ENCODE data around the gene GLRA1. TPM values are rescaled to one million over a fixed set of nuclear protein-coding genes. Genes with fewer than 3 reads are reported as not detected.
"Not testable (repeated sequence)": the region's sequence is repeated elsewhere in the genome, so short reads cannot be mapped to it uniquely, and the experiment has no call there.

The GLRA1 gene
- total and polyA plus RNA-seq, 5 experiments from 2014 or later = not detected

DNA sequence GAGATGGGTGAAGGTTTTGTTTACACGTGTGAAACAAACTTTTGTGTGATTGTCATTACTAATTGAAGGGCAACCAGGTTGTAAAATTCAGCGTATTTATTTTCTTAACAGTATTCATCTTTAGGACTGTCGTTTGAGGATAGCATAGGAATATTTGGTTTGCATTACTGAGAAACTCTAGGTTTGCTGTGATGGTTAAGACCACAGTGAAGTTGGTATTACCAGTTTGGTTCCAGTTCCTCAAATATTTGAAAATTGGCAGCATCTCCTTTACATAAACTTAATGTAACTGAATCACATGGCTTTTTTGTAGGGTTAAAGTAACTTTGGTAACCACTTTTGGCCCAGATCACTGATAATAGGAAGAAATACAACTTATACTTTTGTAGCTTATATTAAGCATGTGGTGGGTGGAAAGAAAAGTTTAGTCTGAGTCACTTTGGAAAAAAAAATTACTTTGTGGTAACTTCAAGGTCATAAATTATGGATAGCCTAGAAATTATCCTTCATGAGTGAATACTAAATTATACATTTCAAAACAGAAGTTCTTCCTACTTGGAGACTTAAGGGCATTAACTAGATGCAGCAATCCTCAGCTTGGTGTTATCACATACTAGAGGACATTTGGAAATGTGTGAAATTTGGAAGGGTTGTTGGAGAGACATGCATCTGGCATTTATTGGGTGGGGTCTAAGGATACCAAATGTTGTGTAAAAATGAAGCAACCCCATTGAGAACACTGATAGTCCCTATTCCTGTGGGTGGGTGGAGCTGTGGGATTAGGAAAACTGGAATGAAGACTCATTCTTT, 119.0 kb downstream of the GLRA1 start:
- H3K4me1 Mint-ChIP-seq = peaks cover 5 to 12% (median 7%) of the 10 kb centered on the region in 4 donors
- POLR2A ChIA-PET = interaction anchor here (1.6 kb wide), 1 partner anchor 34 kb away, joined by 6 read pairs; the partner anchor contains the start of gene G3BP1
- H3K36me3 Mint-ChIP-seq = peaks cover 9 to 89% (median 36%) of the 10 kb centered on the region in 3 donors
- no peak for ATAC-seq
- no peak for DNase-seq
- H3K9me3 Mint-ChIP-seq = no peaks in the 10 kb centered on the region
- H3K27ac Mint-ChIP-seq = peak overlapping the region in 6 of 10 donors; percentile 2 to 63 (median 36)
- no peak overlapping the region for H3K4me3 Mint-ChIP-seq
- H3K27me3 Mint-ChIP-seq = no peaks in the 10 kb centered on the region

DNA sequence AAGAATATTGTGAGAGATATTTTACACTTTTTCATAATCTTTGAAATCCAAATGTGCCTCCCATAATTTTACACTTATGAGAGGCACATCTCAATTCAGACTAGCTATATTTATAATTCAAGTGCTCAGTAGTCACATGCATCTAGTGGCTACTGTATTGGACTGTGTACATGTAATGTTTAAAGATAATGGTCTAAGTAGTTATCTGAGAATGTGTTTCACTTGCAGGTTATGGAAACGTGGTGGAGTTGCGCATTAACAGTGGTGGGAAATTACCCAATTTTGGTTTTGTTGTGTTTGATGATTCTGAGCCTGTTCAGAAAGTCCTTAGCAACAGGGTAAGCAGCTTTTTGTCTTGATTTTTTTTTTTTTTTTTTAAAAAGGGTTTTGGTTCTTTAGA, 124.1 kb downstream of the GLRA1 start:
- POLR2A ChIA-PET = no interaction called here
- ATAC-seq (peak in 1 of 2 donors; percentile 30), DNase-seq (no peak)
- Mint-ChIP-seq H3K36me3 (peaks cover 16 to 94% (median 25%) of the 10 kb centered on the region in 3 donors), H3K4me3 (no peak overlapping the region), H3K27me3 (no peaks in the 10 kb centered on the region), H3K4me1 (peaks cover 12 to 23% (median 16%) of the 10 kb centered on the region in 4 donors), H3K9me3 (no peaks in the 10 kb centered on the region), H3K27ac (peak overlapping the region in 4 of 10 donors; percentile 17 to 40 (median 31))

DNA sequence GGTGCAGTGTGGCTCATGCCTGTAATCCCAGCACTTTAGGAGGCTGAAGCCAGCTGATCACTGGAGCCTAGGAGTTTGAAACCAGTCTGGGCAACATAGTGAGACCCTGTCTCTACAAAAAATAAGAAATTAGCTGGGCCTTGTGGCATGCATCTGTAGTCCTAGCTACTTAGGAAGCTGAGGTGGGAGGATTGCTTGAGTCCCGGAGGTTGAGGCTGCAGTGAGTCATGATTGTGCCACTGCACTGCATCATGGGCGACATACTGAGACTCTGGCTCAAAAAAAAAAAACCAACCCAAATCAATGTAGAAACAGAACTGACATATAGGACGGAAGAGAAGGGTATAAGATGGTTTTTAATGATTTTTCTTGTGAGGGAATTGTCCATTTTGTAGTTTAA, 125.2 kb downstream of the GLRA1 start:
- ATAC-seq (no peak), DNase-seq (no peak)
- Mint-ChIP-seq H3K4me3 (no peak overlapping the region), H3K36me3 (peaks cover 16 to 94% (median 22%) of the 10 kb centered on the region in 3 donors), H3K9me3 (no peaks in the 10 kb centered on the region), H3K27me3 (no peaks in the 10 kb centered on the region), H3K27ac (peak overlapping the region in 5 of 10 donors; percentile 1 to 74 (median 43)), H3K4me1 (peaks cover 9 to 27% (median 14%) of the 10 kb centered on the region in 4 donors)
- POLR2A ChIA-PET = interaction anchor here (1.8 kb wide), 1 partner anchor 28 kb away, joined by 3 read pairs; the partner anchor contains the start of gene G3BP1

DNA sequence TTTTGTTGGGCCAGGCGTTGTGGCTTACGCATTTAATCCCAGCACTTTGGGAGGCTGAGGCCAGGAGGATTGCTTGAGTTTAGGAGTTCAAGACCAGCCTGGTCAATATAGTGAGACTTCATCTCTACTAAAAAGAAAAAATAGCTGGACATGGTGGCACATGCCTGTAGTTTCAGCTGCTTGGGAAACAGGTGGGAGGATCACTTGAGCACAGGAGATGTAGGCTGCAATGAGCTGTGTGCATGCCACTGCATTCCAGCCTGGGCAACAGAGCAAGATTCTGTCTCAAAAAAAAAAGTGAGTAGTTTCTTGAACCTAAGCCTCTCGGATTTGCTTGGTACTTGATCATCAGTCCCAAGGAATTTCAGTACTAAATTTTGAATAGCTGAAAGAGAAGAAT, 126.0 kb downstream of the GLRA1 start:
- peak overlapping the region in 6 of 10 donors; percentile 16 to 84 (median 39) for H3K27ac Mint-ChIP-seq
- no peaks in the 10 kb centered on the region for H3K27me3 Mint-ChIP-seq
- ATAC-seq (no peak), DNase-seq (no peak)
- peaks cover 16 to 94% (median 23%) of the 10 kb centered on the region in 3 donors for H3K36me3 Mint-ChIP-seq
- H3K4me1 Mint-ChIP-seq = peaks cover 9 to 34% (median 15%) of the 10 kb centered on the region in 4 donors
- H3K4me3 Mint-ChIP-seq = no peak overlapping the region
- POLR2A ChIA-PET = interaction anchor here (1.0 to 1.8 kb wide), 2 partner anchors 27 to 41 kb away, joined by 3 read pairs; partner anchors contain the start of genes ATOX1 and G3BP1
- no peaks in the 10 kb centered on the region for H3K9me3 Mint-ChIP-seq

DNA sequence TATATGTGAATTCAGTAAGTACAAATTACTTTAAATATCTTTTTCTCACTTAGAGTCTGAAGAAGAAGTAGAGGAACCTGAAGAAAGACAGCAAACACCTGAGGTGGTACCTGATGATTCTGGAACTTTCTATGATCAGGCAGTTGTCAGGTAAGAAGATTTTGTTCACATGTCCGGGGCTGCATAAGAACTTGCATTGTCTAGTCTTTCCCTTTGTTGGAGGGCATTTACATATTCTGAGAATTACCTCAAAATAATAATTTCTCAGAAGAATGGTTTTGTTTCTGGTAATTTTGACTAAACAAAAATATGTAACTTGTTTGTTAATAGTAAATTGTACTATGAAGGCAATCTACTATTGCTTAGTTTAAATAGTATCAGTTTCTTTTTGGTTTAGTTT, 129.2 kb downstream of the GLRA1 start:
- ATAC-seq (no peak), DNase-seq (no peak)
- peaks cover 5 to 99% (median 20%) of the 10 kb centered on the region in 3 donors for H3K36me3 Mint-ChIP-seq
- POLR2A ChIA-PET = no interaction called here
- no peaks in the 10 kb centered on the region for H3K27me3 Mint-ChIP-seq
- no peak overlapping the region for H3K4me3 Mint-ChIP-seq
- H3K4me1 Mint-ChIP-seq = peaks cover 11 to 41% (median 15%) of the 10 kb centered on the region in 4 donors
- H3K9me3 Mint-ChIP-seq = no peaks in the 10 kb centered on the region
- peak overlapping the region in 3 of 10 donors; percentile 19 to 65 (median 60) for H3K27ac Mint-ChIP-seq

DNA sequence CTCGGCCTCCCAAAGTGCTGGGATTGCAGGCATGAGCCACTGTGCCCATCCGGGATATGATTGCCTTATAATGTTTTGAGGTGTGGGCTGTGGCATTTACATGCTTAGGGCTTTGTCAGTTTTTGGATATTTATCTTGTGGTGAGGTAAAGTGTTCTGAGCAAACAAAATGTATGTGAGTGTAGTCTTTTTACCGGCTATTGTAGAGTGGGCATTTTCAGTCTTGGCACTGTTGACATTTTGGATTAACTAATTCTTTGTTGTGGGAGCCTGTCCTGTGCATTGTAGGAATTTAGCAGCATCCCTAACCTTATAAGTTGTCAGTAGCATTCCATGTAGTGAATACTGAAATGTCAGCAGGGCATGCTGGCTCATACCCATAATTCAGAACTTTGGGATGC, 131.3 kb downstream of the GLRA1 start:
- no peak for ATAC-seq
- DNase-seq = no peak
- Mint-ChIP-seq H3K36me3 (peaks cover 3 to 98% (median 24%) of the 10 kb centered on the region in 3 donors), H3K4me3 (no peak overlapping the region), H3K27me3 (no peaks in the 10 kb centered on the region), H3K27ac (peak overlapping the region in 3 of 10 donors; percentile 58 to 76 (median 62)), H3K4me1 (peaks cover 7 to 39% (median 9%) of the 10 kb centered on the region in 4 donors), H3K9me3 (no peaks in the 10 kb centered on the region)
- POLR2A ChIA-PET = no interaction called here

DNA sequence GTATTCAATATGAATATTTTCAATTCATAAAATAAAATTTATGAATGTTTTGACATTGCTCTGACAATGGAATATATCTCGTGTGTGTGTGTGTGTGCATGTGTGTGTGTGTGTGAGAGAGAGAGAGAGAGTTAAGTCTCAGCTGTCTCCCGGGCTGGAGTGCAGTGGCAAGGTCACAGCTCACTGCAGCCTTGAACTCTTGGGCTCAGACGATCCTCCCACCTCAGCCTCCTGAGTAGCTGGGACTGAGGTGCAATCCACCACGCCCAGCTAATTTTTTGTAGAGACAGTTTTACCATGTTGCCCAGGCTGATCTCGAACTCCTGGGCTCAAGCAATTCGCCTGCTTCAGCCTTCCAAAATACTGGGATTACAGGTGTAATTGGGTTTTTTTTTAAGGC, 136.8 kb downstream of the GLRA1 start:
- Mint-ChIP-seq H3K36me3 (peaks cover 0 to 66% (median 18%) of the 10 kb centered on the region in 3 donors), H3K27me3 (no peaks in the 10 kb centered on the region), H3K4me3 (no peak overlapping the region), H3K4me1 (peaks cover 10 to 46% (median 34%) of the 10 kb centered on the region in 4 donors), H3K27ac (peak overlapping the region in 2 of 10 donors; percentile 16 to 27), H3K9me3 (no peaks in the 10 kb centered on the region)
- no peak for ATAC-seq
- DNase-seq = no peak
- POLR2A ChIA-PET = interaction anchor here (2.0 kb wide), 1 partner anchor 17 kb away, joined by 7 read pairs; the partner anchor contains the start of gene G3BP1

DNA sequence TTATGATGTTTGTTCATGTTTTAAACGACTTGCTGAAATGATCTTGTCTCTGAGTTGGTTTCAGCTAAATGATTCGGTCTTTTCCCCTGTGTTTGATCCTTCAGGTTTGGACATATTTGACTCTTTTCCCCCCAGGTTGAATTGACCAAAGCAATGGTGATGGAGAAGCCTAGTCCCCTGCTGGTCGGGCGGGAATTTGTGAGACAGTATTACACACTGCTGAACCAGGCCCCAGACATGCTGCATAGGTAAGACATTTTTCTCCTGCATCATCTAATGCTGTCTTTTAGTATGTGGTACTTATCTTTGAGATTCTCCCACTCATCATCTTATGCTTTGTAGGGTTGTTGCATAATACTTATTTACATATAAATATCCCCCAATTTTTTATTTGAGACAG, 138.2 kb downstream of the GLRA1 start:
- peak overlapping the region in 9 of 10 donors; percentile 8 to 86 (median 40) for H3K27ac Mint-ChIP-seq
- POLR2A ChIA-PET = no interaction called here
- H3K4me3 Mint-ChIP-seq = peak overlapping the region in 3 of 10 donors; percentile 30 to 46 (median 45)
- peaks cover 0 to 53% (median 18%) of the 10 kb centered on the region in 3 donors for H3K36me3 Mint-ChIP-seq
- peaks cover 11 to 50% (median 44%) of the 10 kb centered on the region in 4 donors for H3K4me1 Mint-ChIP-seq
- H3K27me3 Mint-ChIP-seq = no peaks in the 10 kb centered on the region
- DNase-seq (no peak), ATAC-seq (no peak)
- H3K9me3 Mint-ChIP-seq = no peaks in the 10 kb centered on the region

DNA sequence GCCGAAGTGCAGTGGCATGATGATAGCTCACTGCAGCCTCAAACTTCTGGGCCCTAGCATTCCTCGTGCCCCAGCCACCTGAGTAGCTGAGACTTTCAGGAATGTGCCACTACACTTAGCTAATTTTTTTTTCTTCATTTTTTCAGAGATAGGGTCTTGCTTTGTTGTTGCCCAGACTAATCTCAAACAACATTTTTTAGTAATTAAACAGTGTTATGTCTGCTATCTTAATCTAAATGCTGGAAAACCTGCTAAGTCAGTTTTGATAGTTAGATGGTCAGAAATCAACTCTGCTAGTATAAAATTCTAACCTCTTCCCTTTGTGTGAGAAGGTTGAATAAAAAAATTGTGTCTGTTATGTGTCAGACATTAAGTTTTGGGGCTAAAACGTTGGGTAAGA, 140.5 kb downstream of the GLRA1 start:
- H3K4me1 Mint-ChIP-seq = peaks cover 23 to 68% (median 64%) of the 10 kb centered on the region in 4 donors
- ATAC-seq (no peak), DNase-seq (no peak)
- peaks cover 1 to 38% (median 7%) of the 10 kb centered on the region in 3 donors for H3K36me3 Mint-ChIP-seq
- no peaks in the 10 kb centered on the region for H3K27me3 Mint-ChIP-seq
- POLR2A ChIA-PET = interaction anchor here (1.6 to 1.8 kb wide), 2 partner anchors 13 to 14 kb away, joined by 5 to 6 read pairs; partner anchors contain the start of gene G3BP1
- H3K9me3 Mint-ChIP-seq = no peaks in the 10 kb centered on the region
- peak overlapping the region in 6 of 10 donors; percentile 2 to 60 (median 48) for H3K4me3 Mint-ChIP-seq
- peak overlapping the region in 6 of 10 donors; percentile 12 to 64 (median 34) for H3K27ac Mint-ChIP-seq

DNA sequence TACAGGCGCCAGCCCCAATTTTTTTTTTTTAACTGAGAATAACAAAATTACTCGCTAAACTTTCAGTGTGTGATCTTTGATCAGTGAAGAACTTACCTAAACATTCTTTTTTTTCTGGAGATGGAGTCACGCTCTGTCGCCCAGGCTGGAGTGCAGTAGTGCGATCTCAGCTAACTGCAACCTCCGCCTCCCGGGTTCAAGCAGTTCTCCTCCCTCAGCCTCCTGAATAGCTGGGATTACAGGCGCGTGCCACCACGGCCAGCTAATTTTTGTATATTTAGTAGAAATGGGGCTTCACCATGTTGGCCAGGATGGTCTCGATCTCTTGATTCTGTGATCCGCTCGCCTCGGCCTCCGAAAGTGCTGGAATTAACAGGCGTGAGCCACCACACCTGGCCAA, 141.0 kb downstream of the GLRA1 start:
- POLR2A ChIA-PET = interaction anchor here (1.6 to 1.8 kb wide), 2 partner anchors 12 to 13 kb away, joined by 5 to 6 read pairs; partner anchors contain the start of gene G3BP1
- H3K9me3 Mint-ChIP-seq, DNase-seq, ATAC-seq, H3K27me3 Mint-ChIP-seq, H3K27ac Mint-ChIP-seq: not testable (repeated sequence)
- Mint-ChIP-seq H3K4me3 (peak overlapping the region in 6 of 10 donors; percentile 11 to 54 (median 19)), H3K36me3 (peaks cover 4 to 38% (median 8%) of the 10 kb centered on the region in 3 donors), H3K4me1 (peaks cover 25 to 73% (median 69%) of the 10 kb centered on the region in 4 donors)

DNA sequence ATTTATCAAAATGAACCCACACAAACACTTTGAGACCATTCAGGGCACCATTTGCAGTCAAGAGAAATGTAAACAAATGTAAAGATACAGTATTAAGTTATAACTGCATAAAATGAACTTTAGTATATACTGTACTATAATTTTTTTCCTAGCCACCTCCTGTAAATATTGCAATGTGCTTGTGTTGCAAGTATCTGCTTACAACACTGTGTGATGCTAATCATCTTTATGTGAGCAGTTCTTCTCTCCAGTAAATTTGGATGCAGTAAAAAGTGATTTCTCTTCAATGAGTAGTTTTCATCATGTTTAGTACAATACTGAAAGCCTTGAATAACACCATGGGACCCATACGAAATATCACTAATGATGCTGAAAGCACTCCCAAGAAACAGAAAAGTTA, 143.4 kb downstream of the GLRA1 start:
- Mint-ChIP-seq H3K4me3 (peak overlapping the region in 9 of 10 donors; percentile 4 to 61 (median 33)), H3K27ac (peak overlapping the region in 7 of 10 donors; percentile 4 to 59 (median 27)), H3K36me3 (peaks cover 4 to 40% (median 11%) of the 10 kb centered on the region in 3 donors), H3K9me3 (no peaks in the 10 kb centered on the region), H3K27me3 (no peaks in the 10 kb centered on the region), H3K4me1 (peaks cover 32 to 91% (median 86%) of the 10 kb centered on the region in 4 donors)
- DNase-seq = no peak
- ATAC-seq = no peak
- POLR2A ChIA-PET = interaction anchor here (2.8 kb wide), 1 partner anchor 9 kb away, joined by 18 read pairs; the partner anchor contains the start of gene G3BP1

DNA sequence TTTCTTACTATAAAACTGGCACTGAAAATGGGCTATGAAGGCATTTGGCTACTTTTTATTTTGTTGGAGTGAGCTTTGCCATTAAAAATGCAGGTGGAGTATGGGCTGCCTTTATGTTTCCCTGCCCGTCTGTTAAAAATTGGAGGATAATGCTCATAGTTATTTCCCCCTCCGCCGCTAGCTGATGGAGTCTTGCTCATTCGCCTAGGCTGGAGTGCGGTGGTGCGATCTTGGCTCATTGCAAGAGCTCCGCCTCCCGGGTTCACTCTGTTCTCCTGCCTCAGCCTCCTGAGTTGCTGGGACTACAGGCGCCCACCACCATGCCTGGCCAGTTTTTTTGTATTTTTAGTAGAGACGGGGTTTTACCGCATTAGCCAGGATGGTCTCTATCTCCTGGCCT, 144.3 kb downstream of the GLRA1 start:
- Mint-ChIP-seq H3K4me3 (peak overlapping the region; percentile 24 to 73 (median 52)), H3K36me3 (peaks cover 4 to 46% (median 11%) of the 10 kb centered on the region in 3 donors), H3K27me3 (no peaks in the 10 kb centered on the region), H3K27ac (peak overlapping the region in 6 of 10 donors; percentile 27 to 80 (median 49)), H3K9me3 (no peaks in the 10 kb centered on the region), H3K4me1 (peaks cover 37 to 91% (median 87%) of the 10 kb centered on the region in 4 donors)
- DNase-seq = no peak
- no peak for ATAC-seq
- POLR2A ChIA-PET = interaction anchor here (2.8 kb wide), 1 partner anchor 8 kb away, joined by 18 read pairs; the partner anchor contains the start of gene G3BP1

All from naive thymus-derived CD8-positive, alpha-beta T cell (primary cell).